OCI-LY1 (cell line): ENCODE results near the gene SMAD6.

Experiments
- EZH2 ChIP-seq: fragments of 200-600 bp; sonication (generic), shearing (Covaris generic); IDR thresholded peaks from 2 replicates; pipeline ENCODE4 v1.8.0; 2017; ENCODE audit warnings: borderline replicate concordance, mixed run types, mild to moderate bottlenecking, antibody characterized with exemption, low read length, moderate library complexity, mixed read lengths
- TF ChIP-seq, protein P1 (sequence below): fragments of 200-600 bp; sonication (generic), shearing (Covaris generic); IDR thresholded peaks from 2 replicates; pipeline ENCODE4 v1.5.1; 2017; ENCODE audit warnings: mild to moderate bottlenecking, antibody characterized with exemption, low read length, moderate library complexity, mixed read lengths

DNA sequence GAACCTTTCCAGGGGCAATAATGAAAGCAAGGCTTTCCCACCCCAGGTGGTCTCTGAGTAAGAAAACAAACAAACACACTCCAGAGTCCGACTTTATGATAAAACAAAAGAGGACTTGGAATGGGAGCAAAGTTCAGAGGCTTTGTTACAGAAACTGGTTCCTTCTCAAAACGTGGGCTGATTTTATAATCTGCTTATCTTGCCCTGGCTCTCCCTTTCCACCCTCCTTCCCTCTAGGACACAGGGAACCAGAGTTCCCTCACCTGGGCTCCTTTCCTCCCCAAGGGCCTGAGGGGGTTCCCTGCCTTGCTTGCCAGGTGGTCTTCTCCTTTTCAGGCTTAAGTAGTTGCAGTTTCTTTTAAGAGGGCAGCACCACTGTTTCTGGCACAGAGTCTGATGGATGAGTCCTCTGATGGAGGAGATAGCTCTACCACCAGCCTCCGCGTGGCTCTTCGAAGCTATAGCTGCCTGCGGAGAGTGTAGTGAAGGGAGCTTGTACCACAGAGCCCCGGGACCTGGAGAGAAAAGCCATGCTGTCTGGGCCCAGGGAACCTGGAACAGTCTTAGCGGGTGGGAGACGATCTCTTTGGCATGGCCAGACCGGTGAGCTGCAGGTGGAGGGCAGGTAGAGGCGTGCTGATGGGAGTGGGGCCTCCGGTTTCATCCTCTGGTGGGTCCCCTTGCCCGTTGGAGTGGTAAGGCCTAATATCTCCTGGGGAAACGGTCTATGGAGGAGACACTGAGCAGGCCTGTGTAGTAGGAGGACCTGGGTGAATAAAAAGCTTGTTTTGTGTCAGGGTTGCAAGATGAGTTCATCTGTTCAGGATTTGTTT is 68.7 kb downstream of the SMAD6 start:
- TF ChIP-seq, protein P1, sequence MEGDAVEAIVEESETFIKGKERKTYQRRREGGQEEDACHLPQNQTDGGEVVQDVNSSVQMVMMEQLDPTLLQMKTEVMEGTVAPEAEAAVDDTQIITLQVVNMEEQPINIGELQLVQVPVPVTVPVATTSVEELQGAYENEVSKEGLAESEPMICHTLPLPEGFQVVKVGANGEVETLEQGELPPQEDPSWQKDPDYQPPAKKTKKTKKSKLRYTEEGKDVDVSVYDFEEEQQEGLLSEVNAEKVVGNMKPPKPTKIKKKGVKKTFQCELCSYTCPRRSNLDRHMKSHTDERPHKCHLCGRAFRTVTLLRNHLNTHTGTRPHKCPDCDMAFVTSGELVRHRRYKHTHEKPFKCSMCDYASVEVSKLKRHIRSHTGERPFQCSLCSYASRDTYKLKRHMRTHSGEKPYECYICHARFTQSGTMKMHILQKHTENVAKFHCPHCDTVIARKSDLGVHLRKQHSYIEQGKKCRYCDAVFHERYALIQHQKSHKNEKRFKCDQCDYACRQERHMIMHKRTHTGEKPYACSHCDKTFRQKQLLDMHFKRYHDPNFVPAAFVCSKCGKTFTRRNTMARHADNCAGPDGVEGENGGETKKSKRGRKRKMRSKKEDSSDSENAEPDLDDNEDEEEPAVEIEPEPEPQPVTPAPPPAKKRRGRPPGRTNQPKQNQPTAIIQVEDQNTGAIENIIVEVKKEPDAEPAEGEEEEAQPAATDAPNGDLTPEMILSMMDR: no peak
- TF ChIP-seq EZH2: no peak
